GM12874 (cell line): ENCODE data around the gene KLHL40.

Experiments used
- CTCF ChIP-seq: IDR thresholded peaks from 2 replicates; pipeline ENCODE4 v1.5.1; 2011; ENCODE audit warnings: low read depth, mild to moderate bottlenecking, control low read depth, low read length, moderate library complexity; ENCODE audit not compliant: insufficient read depth

The KLHL40 gene

GRCh38 chr3:42739401-42740158 is 54.2 kb downstream of the KLHL40 start:
- no peak for TF ChIP-seq CTCF

GRCh38 chr3:42741796-42742195 is 56.5 kb downstream of the KLHL40 start:
- no peak for TF ChIP-seq CTCF
